IMR-90 (cell line): ENCODE data around the gene GSPT1. TPM values are rescaled to one million over a fixed set of nuclear protein-coding genes. Genes with fewer than 3 reads are reported as not detected.

ENCODE experiments used
- ATAC-seq: fragments of 200-7000 bp; cut with Tn5 transposase; 2 replicates; pipeline ENCODE4 v1.9.1; 2020; ENCODE audit warnings: low read depth, mild to moderate bottlenecking, moderate library complexity
- BruUV-seq: library from RNA; stranded (reverse); fragments of 400-500 nt; replicated peaks from 2 replicates; lab custom pipeline; 2021; lab: Mats Ljungman, UMichigan
- CTCF ChIA-PET: fragments of 300-600 bp; formaldehyde crosslinking; extraction: SDS; loops from one replicate; lab custom pipeline; 2021; ENCODE audit warnings: antibody characterized with exemption; lab: Yijun Ruan, JAX
- POLR2A ChIA-PET: fragments of 300-600 bp; sonication (Branson Sonifier 250); formaldehyde crosslinking; loops from one replicate; lab custom pipeline; 2022; ENCODE audit warnings: antibody characterized with exemption; ENCODE audit not compliant: unreplicated experiment; lab: Charles Lee
- DNase-seq: peaks from one replicate; pipeline ENCODE4 v3.0.0; 2013
- H2AFZ ChIP-seq: replicated peaks from 2 replicates; pipeline ENCODE3; 2013; ENCODE audit warnings: low read length, mild to moderate bottlenecking; ENCODE audit not compliant: poor library complexity
- H2AK5ac ChIP-seq: 2 replicates; pipeline ENCODE4 v1.6.1; 2013; ENCODE audit warnings: low read depth, low read length, inconsistent platforms
- H2AK9ac ChIP-seq: replicated peaks from 2 replicates; pipeline ENCODE3; 2013; ENCODE audit warnings: mild to moderate bottlenecking, low read depth, low read length, moderate library complexity; ENCODE audit not compliant: poor library complexity
- H2BK120ac ChIP-seq: 2 replicates; pipeline ENCODE4 v1.6.1; 2013; ENCODE audit warnings: low read depth, low read length, inconsistent platforms
- H2BK15ac ChIP-seq: 3 replicates; pipeline ENCODE4 v1.6.1; 2013; ENCODE audit warnings: low read depth, low read length, inconsistent platforms
- H2BK20ac ChIP-seq: 2 replicates; pipeline ENCODE4 v1.6.1; 2013; ENCODE audit warnings: low read depth, mild to moderate bottlenecking, inconsistent platforms, low read length, moderate library complexity
- H2BK5ac ChIP-seq: 2 replicates; pipeline ENCODE4 v1.6.1; 2013; ENCODE audit warnings: mild to moderate bottlenecking, low read depth, low read length, inconsistent platforms; ENCODE audit not compliant: poor library complexity, severe bottlenecking
- H3K14ac ChIP-seq: replicated peaks from 2 replicates; pipeline ENCODE4 v1.6.1; 2013; ENCODE audit warnings: low read depth, low read length, inconsistent platforms
- H3K18ac ChIP-seq: 2 replicates; pipeline ENCODE4 v1.6.1; 2013; ENCODE audit warnings: low read depth, low read length, control low read depth
- H3K23ac ChIP-seq: 2 replicates; pipeline ENCODE4 v1.6.1; 2013; ENCODE audit warnings: low read depth, low read length, inconsistent platforms
- H3K27ac ChIP-seq: 2 replicates; pipeline ENCODE4 v1.5.1; 2013; ENCODE audit warnings: mild to moderate bottlenecking, control low read depth, low read length; ENCODE audit not compliant: insufficient read depth
- H3K27me3 ChIP-seq: 2 replicates; pipeline ENCODE4 v1.6.1; 2013; ENCODE audit warnings: low read length; ENCODE audit not compliant: control insufficient read depth, insufficient read depth
- H3K36me3 ChIP-seq: 2 replicates; pipeline ENCODE4 v1.6.1; 2013; ENCODE audit warnings: low read length, mixed read lengths; ENCODE audit not compliant: control insufficient read depth, insufficient read depth
- H3K4ac ChIP-seq: 2 replicates; pipeline ENCODE4 v1.6.1; 2013; ENCODE audit warnings: low read depth, low read length, inconsistent platforms
- H3K4me1 ChIP-seq: 2 replicates; pipeline ENCODE4 v1.6.1; 2013; ENCODE audit warnings: low read length, mixed read lengths; ENCODE audit not compliant: control insufficient read depth, insufficient read depth
- H3K4me2 ChIP-seq: 2 replicates; pipeline ENCODE4 v1.6.1; 2013; ENCODE audit warnings: low read depth, mild to moderate bottlenecking, control low read depth, low read length, moderate library complexity
- H3K4me3 ChIP-seq: 2 replicates; pipeline ENCODE4 v1.5.1; 2013; ENCODE audit warnings: low read depth, mild to moderate bottlenecking, control low read depth, low read length, moderate library complexity; ENCODE audit not compliant: insufficient read depth
- H3K56ac ChIP-seq: 2 replicates; pipeline ENCODE4 v1.6.1; 2013; ENCODE audit warnings: low read length, inconsistent platforms; ENCODE audit not compliant: insufficient read depth; ENCODE audit errors: extremely low read depth
- H3K79me1 ChIP-seq, 2 experiments: 2 replicates each; pipeline ENCODE4 v1.6.1; 2013; ENCODE audit warnings: low read length in 2 of 2, inconsistent platforms in 1 of 2, low read depth in 1 of 2
- H3K9ac ChIP-seq: 2 replicates; pipeline ENCODE4 v1.6.1; 2013; ENCODE audit warnings: low read depth, low read length, control low read depth
- H3K9me1 ChIP-seq: 2 replicates; pipeline ENCODE4 v1.6.1; 2013; ENCODE audit warnings: low read length, inconsistent platforms; ENCODE audit not compliant: insufficient read depth
- H3K9me3 ChIP-seq: 2 replicates; pipeline ENCODE4 v1.6.1; 2013; ENCODE audit warnings: low read length; ENCODE audit not compliant: control insufficient read depth, insufficient read depth
- H4K20me1 ChIP-seq: 2 replicates; pipeline ENCODE4 v1.6.1; 2013; ENCODE audit warnings: low read length, inconsistent platforms; ENCODE audit not compliant: insufficient read depth
- H4K5ac ChIP-seq: 2 replicates; pipeline ENCODE4 v1.6.1; 2013; ENCODE audit warnings: mild to moderate bottlenecking, low read depth, low read length, control low read depth
- H4K8ac ChIP-seq, 2 experiments: 2 replicates each; pipeline ENCODE4 v1.6.1; 2013; ENCODE audit warnings: low read depth in 2 of 2, low read length in 2 of 2, control low read depth in 1 of 2, inconsistent platforms in 1 of 2
- H4K91ac ChIP-seq: 2 replicates; pipeline ENCODE4 v1.6.1; 2013; ENCODE audit warnings: low read depth, low read length, inconsistent platforms; ENCODE audit not compliant: insufficient read depth
- BHLHE40 ChIP-seq: fragments of 150-350 bp; IDR thresholded peaks from 2 replicates; pipeline ENCODE4 v1.6.1; 2016; ENCODE audit warnings: mild to moderate bottlenecking, low read depth, low read length
- CEBPB ChIP-seq: IDR thresholded peaks from 2 replicates; pipeline ENCODE4 v1.6.1; 2012; ENCODE audit warnings: low read depth, low read length, improper control_type of control experiment
- CHD1 ChIP-seq: IDR thresholded peaks from 2 replicates; pipeline ENCODE4 v1.6.1; 2012; ENCODE audit warnings: low read depth, low read length, improper control_type of control experiment
- CTCF ChIP-seq: conservative IDR thresholded peaks from 2 replicates; pipeline ENCODE4 v1.5.1; 2012; ENCODE audit warnings: mild to moderate bottlenecking, low read depth, low read length, improper control_type of control experiment
- ELK1 ChIP-seq: fragments of 150-350 bp; IDR thresholded peaks from 2 replicates; pipeline ENCODE4 v1.6.1; 2016; ENCODE audit warnings: low read depth, mild to moderate bottlenecking, low read length, moderate library complexity, borderline replicate concordance
- FOS ChIP-seq: fragments of 150-350 bp; IDR thresholded peaks from 2 replicates; pipeline ENCODE4 v1.6.1; 2016; ENCODE audit warnings: low read depth, low read length
- MAFK ChIP-seq: IDR thresholded peaks from 2 replicates; pipeline ENCODE4 v1.6.1; 2012; ENCODE audit warnings: low read depth, low read length, improper control_type of control experiment
- MAZ ChIP-seq: IDR thresholded peaks from 2 replicates; pipeline ENCODE4 v1.6.1; 2012; ENCODE audit warnings: low read depth, mild to moderate bottlenecking, low read length, improper control_type of control experiment, moderate library complexity, borderline replicate concordance
- MXI1 ChIP-seq: IDR thresholded peaks from 2 replicates; pipeline ENCODE4 v1.6.1; 2012; ENCODE audit warnings: low read depth, mild to moderate bottlenecking, low read length, moderate library complexity, borderline replicate concordance
- NFE2L2 ChIP-seq: fragments of 150-350 bp; IDR thresholded peaks from 2 replicates; pipeline ENCODE4 v1.6.1; 2016; ENCODE audit warnings: low read depth, mild to moderate bottlenecking, low read length
- POLR2A ChIP-seq: IDR thresholded peaks from 2 replicates; pipeline ENCODE4 v1.6.1; 2012; ENCODE audit warnings: mild to moderate bottlenecking, low read depth, low read length
- RAD21 ChIP-seq: IDR thresholded peaks from 2 replicates; pipeline ENCODE4 v1.6.1; 2012; ENCODE audit warnings: low read length, improper control_type of control experiment
- RCOR1 ChIP-seq: IDR thresholded peaks from 2 replicates; pipeline ENCODE4 v1.6.1; 2012; ENCODE audit warnings: mild to moderate bottlenecking, low read length, improper control_type of control experiment; ENCODE audit not compliant: insufficient replicate concordance
- RFX5 ChIP-seq: IDR thresholded peaks from 2 replicates; pipeline ENCODE4 v1.8.0; 2012; ENCODE audit warnings: low read depth, mild to moderate bottlenecking, low read length, moderate library complexity
- SMC3 ChIP-seq: fragments of 150-350 bp; IDR thresholded peaks from 2 replicates; pipeline ENCODE4 v1.6.1; 2016; ENCODE audit warnings: low read depth, mild to moderate bottlenecking, antibody characterized with exemption, low read length, moderate library complexity
- USF2 ChIP-seq: fragments of 150-350 bp; IDR thresholded peaks from 2 replicates; pipeline ENCODE4 v1.6.1; 2017; ENCODE audit warnings: mild to moderate bottlenecking, antibody characterized with exemption, low read length, low read depth
- WGBS, 2 experiments: methylation state at CpG; one replicate each; pipeline versions ENCODE4 v1.1.5 to v1.1.7; 2013; ENCODE audit warnings: missing lambda C conversion rate in 2 of 2; ENCODE audit not compliant: insufficient read length in 1 of 2; ENCODE audit errors: extremely low coverage in 2 of 2; 5-methylcytosine and 5-hydroxymethylcytosine counted together
- dilution Hi-C: fragments of 300-500 bp; cut with HindIII; formaldehyde crosslinking; loops from one replicate; pipeline ENCODE4 v1.14.3; 2018; ENCODE audit warnings: low sequenced_read_pairs; ENCODE audit not compliant: unreplicated experiment
- in situ Hi-C: fragments of 300-500 bp; cut with MboI; formaldehyde crosslinking; loops from 3 replicates; pipeline ENCODE4 v1.14.3; 2019; ENCODE audit warnings: low sequenced_read_pairs, inconsistent platforms, mixed read lengths
- intact Hi-C: fragments of 100-400 bp; cut with micrococcal nuclease; formaldehyde crosslinking; loops from 2 replicates; pipeline ENCODE4 v1.10.0; 2022
- polyA plus RNA-seq, 3 experiments: library from polyadenylated mRNA; depleted of rRNA; stranded (reverse); fragments of >200 nt; gene quantifications; 2 replicates each; pipeline ENCODE4 v1.2.3, GENCODE V29; 2012; ENCODE audit warnings: low replicate concordance in 1 of 3
- total RNA-seq: library from RNA; depleted of rRNA; stranded (reverse); fragments of >200 nt; gene quantifications from 2 replicates; pipeline ENCODE4 v1.2.3, GENCODE V29; 2012

GSPT1 gene
- total and polyA plus RNA-seq, 2 of the 4 experiments (the other 2 are of a cell fraction), result 76.3 to 84.8 TPM

- Histone ChIP-seq H3K14ac (no peak overlapping the region), H3K9me1 (no peaks in the 10 kb centered on the region), H3K56ac (no peak overlapping the region), H4K8ac (no peak overlapping the region), H4K91ac (no peak overlapping the region), H3K4me2 (no peak overlapping the region), H3K9ac (no peak overlapping the region), H3K36me3 (no peaks in the 10 kb centered on the region), H3K23ac (no peak overlapping the region), H3K4ac (no peak overlapping the region), H2AK9ac (no peak overlapping the region), H2BK15ac (no peak overlapping the region), H2BK5ac (no peak overlapping the region), H2BK20ac (no peak overlapping the region), H4K5ac (no peak overlapping the region), H3K27me3 (no peaks in the 10 kb centered on the region), H2BK120ac (no peak overlapping the region), H4K20me1 (no peaks in the 10 kb centered on the region), H3K18ac (no peak overlapping the region), H2AFZ (no peak overlapping the region), H3K4me1 (no peaks in the 10 kb centered on the region), H3K9me3 (no peaks in the 10 kb centered on the region), H3K4me3 (no peak overlapping the region), H3K27ac (no peak overlapping the region), H2AK5ac (no peak overlapping the region), H3K79me1 (no peaks in the 10 kb centered on the region)
- BruUV-seq, result no TSS peak
- in situ Hi-C loops (no loop called here), intact Hi-C loops (no loop called here), dilution Hi-C loops (no loop called here)
- TF ChIP-seq USF2 (no peak), CTCF (no peak), RAD21 (no peak), BHLHE40 (no peak), MXI1 (no peak), SMC3 (no peak), FOS (no peak), CEBPB (no peak), MAFK (no peak), MAZ (no peak), CHD1 (no peak), ELK1 (no peak), RFX5 (no peak), POLR2A (no peak), NFE2L2 (no peak), RCOR1 (no peak)
- ATAC-seq, result no peak
- 100% methylated on average over 2 of the region's 5 CpGs; no CpG with 5 or more reads in 1 of the 2 experiments for WGBS, 2 experiments
- no peak for DNase-seq
- POLR2A ChIA-PET, result no interaction called here
- CTCF ChIA-PET, result interaction anchor here (0.6 to 0.7 kb wide), 2 partner anchors 12 to 231 kb away, joined by 3 read pairs; no protein-coding TSS in a partner anchor
Observed at GRCh38 chr16:11828696-11829095, 87.1 kb downstream of the GSPT1 start.
